Left lung (tissue), 10 donors: ENCODE results near the gene MEIS1. TPM values are rescaled to one million over a fixed set of nuclear protein-coding genes. Genes with fewer than 3 reads are reported as not detected.

ENCODE experiments used
- ATAC-seq: fragments of 200-7000 bp; cut with Tn5 transposase; one replicate; pipeline ENCODE4 v1.9.1; 2020; ENCODE audit warnings: moderate library complexity
- DNase-seq, 4 donors: peaks; one replicate each; pipeline ENCODE4 v3.0.0-alpha.2; 2013 to 2020
- H3K27ac ChIP-seq, 2 donors: fragments of 200-600 bp; sonication (generic) in 1 of 2; one replicate each; pipeline versions ENCODE4 v1.5.0 to v1.8.0; 2020 to 2021
- H3K27me3 ChIP-seq, 2 donors: fragments of 200-600 bp; sonication (generic) in 1 of 2; one replicate each; pipeline versions ENCODE4 v1.5.0 to v1.8.0; 2020 to 2021
- H3K36me3 ChIP-seq, 2 donors: fragments of 200-600 bp; sonication (generic) in 1 of 2; one replicate each; pipeline versions ENCODE4 v1.5.0 to v1.8.0; 2020 to 2021
- H3K4me1 ChIP-seq, 2 donors: fragments of 200-600 bp; one replicate each; pipeline ENCODE4 v1.8.0; 2021
- H3K4me3 ChIP-seq, 2 donors: fragments of 200-600 bp; sonication (generic) in 1 of 2; one replicate each; pipeline versions ENCODE4 v1.5.0 to v1.8.0; 2020 to 2021; ENCODE audit warnings: mild to moderate bottlenecking in 1 of 2
- H3K9me3 ChIP-seq, 2 donors: fragments of 200-600 bp; sonication (generic) in 1 of 2; one replicate each; pipeline versions ENCODE4 v1.5.0 to v1.8.0; 2020 to 2021
- CTCF ChIP-seq, 2 donors: fragments of 200-600 bp; sonication (generic) in 1 of 2; IDR thresholded peaks; one replicate each; pipeline versions ENCODE4 v1.5.0 to v1.8.0; 2021; ENCODE audit warnings: antibody characterized with exemption in 2 of 2
- intact Hi-C, 2 donors: fragments of 100-400 bp; cut with DNase I; formaldehyde crosslinking; loops; one replicate each; pipeline versions ENCODE4 v1.11.2 to v1.14.2; 2022
- polyA plus RNA-seq, 6 donors: library from polyadenylated mRNA; unstranded; fragments of 120-200 nt; gene quantifications; one replicate each; pipeline ENCODE4 v1.2.1, GENCODE V29; 2013; ENCODE audit not compliant: insufficient read length in 6 of 6
- total RNA-seq, 2 donors: library from RNA; stranded (reverse); fragmentation: NEBNext Ultra II Directional; extraction: Animal tissue kit (Norgen Biotek cat#: 25700); gene quantifications; one replicate each; pipeline ENCODE4 v1.2.1, GENCODE V29; 2021
- donor health status: DM: no; HTN: yes; CAD: no.
- donor health status: DM: no; HTN: no; CAD: no.

MEIS1 gene
- total and polyA plus RNA-seq, 8 donors, result 54.3 to 193 (median 163) TPM

- ATAC-seq (no peak), DNase-seq (peak in 2 of 4 donors; percentile 35 to 68)
- no peaks in the 10 kb centered on the region for H3K36me3 ChIP-seq
- no peak for TF ChIP-seq CTCF (IDR thresholded peaks at IDR 0.05)
- peaks cover 1 to 13% of the 10 kb centered on the region in 2 donors for H3K4me1 ChIP-seq
- peaks cover 56 to 100% of the 10 kb centered on the region in 2 donors for H3K27me3 ChIP-seq
- no peaks in the 10 kb centered on the region for H3K9me3 ChIP-seq
- intact Hi-C loops, result loop anchor here in 1 of 2 donors (10.0 kb wide), 1 partner anchor 112 kb away; no protein-coding TSS in a partner anchor
- peak overlapping the region; percentile 53 to 95 for H3K27ac ChIP-seq
- H3K4me3 ChIP-seq, result peak overlapping the region; percentile 7 to 8
These were observed 147.4 kb downstream of the MEIS1 start for GRCh38 chr2:66582104-66582986.

- H3K27me3 ChIP-seq, result peaks cover 47 to 92% of the 10 kb centered on the region in 2 donors
- intact Hi-C loops, result loop anchor here in 1 of 2 donors (10.0 kb wide), 1 partner anchor 112 kb away; no protein-coding TSS in a partner anchor
- no peak for ATAC-seq
These were observed 148.3 kb downstream of the MEIS1 start for GRCh38 chr2:66582987-66583880.

GRCh38 chr2:66583881-66584280 is 149.0 kb downstream of the MEIS1 start:
- Histone ChIP-seq H3K4me3 (no peak overlapping the region), H3K27me3 (peaks cover 42 to 85% of the 10 kb centered on the region in 2 donors), H3K36me3 (no peaks in the 10 kb centered on the region), H3K9me3 (no peaks in the 10 kb centered on the region), H3K27ac (peak overlapping the region; percentile 53 to 95), H3K4me1 (peaks cover 0 to 5% of the 10 kb centered on the region in 2 donors)
- no peak for TF ChIP-seq CTCF (IDR thresholded peaks at IDR 0.05)
- intact Hi-C loops, result loop anchor here in 1 of 2 donors (10.0 kb wide), 1 partner anchor 111 kb away; no protein-coding TSS in a partner anchor
- ATAC-seq, result no peak
- peak in 2 of 4 donors; percentile 51 to 53 for DNase-seq

More at GRCh38 chr2:66582987-66583880, 148.3 kb downstream of the MEIS1 start:
- Histone ChIP-seq H3K9me3 (no peaks in the 10 kb centered on the region), H3K4me1 (peaks cover 0 to 5% of the 10 kb centered on the region in 2 donors), H3K27ac (peak overlapping the region; percentile 53 to 95), H3K4me3 (no peak overlapping the region), H3K36me3 (no peaks in the 10 kb centered on the region)
- TF ChIP-seq CTCF (IDR thresholded peaks at IDR 0.05), result no peak
- peak in 2 of 4 donors; percentile 49 to 58 for DNase-seq

- no peak for ATAC-seq
- no peak for DNase-seq
- no peaks in the 10 kb centered on the region for H3K9me3 ChIP-seq
- intact Hi-C loops, result loop anchor here in 1 of 2 donors (10.0 kb wide), 1 partner anchor 109 kb away; no protein-coding TSS in a partner anchor
- H3K4me3 ChIP-seq, result no peak overlapping the region
- peaks cover 0 to 5% of the 10 kb centered on the region in 2 donors for H3K4me1 ChIP-seq
- TF ChIP-seq CTCF (IDR thresholded peaks at IDR 0.05), result no peak
- H3K36me3 ChIP-seq, result no peaks in the 10 kb centered on the region
- H3K27me3 ChIP-seq, result peaks cover 26 to 68% of the 10 kb centered on the region in 2 donors
- H3K27ac ChIP-seq, result no peak overlapping the region
These were observed 150.7 kb downstream of the MEIS1 start for GRCh38 chr2:66585587-66585986.
